PC-3 (cell line): ENCODE measurements around the gene OGFOD3. TPM values are rescaled to one million over a fixed set of nuclear protein-coding genes. Genes with fewer than 3 reads are reported as not detected.
"Not testable (repeated sequence)": the region's sequence is repeated elsewhere in the genome, so short reads cannot be mapped to it uniquely, and the experiment has no call there.

Source experiments
- ATAC-seq: fragments of 200-7000 bp; cut with Tn5 transposase; 2 replicates; pipeline ENCODE4 v1.9.1; 2020; ENCODE audit warnings: mild to moderate bottlenecking, moderate library complexity
- BruUV-seq: library from RNA; stranded (reverse); fragments of 400-500 nt; replicated peaks from 2 replicates; lab custom pipeline; 2021; lab: Mats Ljungman, UMichigan
- CTCF ChIA-PET: fragments of 300-600 bp; sonication (Branson Sonifier 250); formaldehyde crosslinking; loops from one replicate; lab custom pipeline; 2022; ENCODE audit warnings: antibody characterized with exemption; lab: Charles Lee
- POLR2A ChIA-PET: fragments of 300-600 bp; sonication (Branson Sonifier 250); formaldehyde crosslinking; loops from one replicate; lab custom pipeline; 2022; ENCODE audit warnings: antibody characterized with exemption; ENCODE audit not compliant: unreplicated experiment; lab: Charles Lee
- DNase-seq: peaks from one replicate; pipeline ENCODE4 v3.0.0-alpha.2; 2015
- H2AFZ ChIP-seq: fragments of 300-600 bp; sonication (generic); 2 replicates; pipeline ENCODE4 v1.6.0; 2016; ENCODE audit warnings: antibody characterized with exemption, low read length
- H3F3A ChIP-seq: fragments of 300-600 bp; sonication (generic); one replicate; pipeline ENCODE4 v1.6.0; 2017; ENCODE audit warnings: antibody characterized with exemption, low read length, control low read depth, mild to moderate bottlenecking; ENCODE audit not compliant: unreplicated experiment
- H3K27ac ChIP-seq: fragments of 300-600 bp; sonication (generic); 2 replicates; pipeline ENCODE4 v1.5.1; 2016; ENCODE audit warnings: mild to moderate bottlenecking, low read length
- H3K27me3 ChIP-seq: fragments of 300-600 bp; sonication (generic); 2 replicates; pipeline ENCODE4 v1.6.1; 2016; ENCODE audit warnings: low read length, mixed read lengths
- H3K36me3 ChIP-seq: fragments of 300-600 bp; sonication (generic); 2 replicates; pipeline ENCODE4 v1.6.1; 2016; ENCODE audit warnings: low read depth, mixed run types, low read length, mixed read lengths
- H3K4me1 ChIP-seq: fragments of 300-600 bp; sonication (generic); 2 replicates; pipeline ENCODE4 v1.5.1; 2016; ENCODE audit warnings: low read length; ENCODE audit not compliant: insufficient read depth
- H3K4me2 ChIP-seq: fragments of 300-600 bp; sonication (generic); 2 replicates; pipeline ENCODE4 v1.6.0; 2016; ENCODE audit warnings: low read length
- H3K4me3 ChIP-seq: fragments of 300-600 bp; sonication (generic); 2 replicates; pipeline ENCODE4 v1.5.1; 2016; ENCODE audit warnings: mild to moderate bottlenecking, low read length, mixed read lengths
- H3K79me2 ChIP-seq: fragments of 300-600 bp; sonication (generic); 2 replicates; pipeline ENCODE4 v1.6.1; 2017; ENCODE audit warnings: low read length, mixed read lengths
- H3K9ac ChIP-seq: fragments of 300-600 bp; sonication (generic); 2 replicates; pipeline ENCODE4 v1.6.0; 2016; ENCODE audit warnings: mild to moderate bottlenecking, low read length
- H3K9me2 ChIP-seq: fragments of 300-600 bp; sonication (generic); replicated peaks from 2 replicates; pipeline ENCODE4 v1.6.1; 2016; ENCODE audit warnings: mixed run types, low read length, mixed read lengths
- H3K9me3 ChIP-seq: fragments of 300-600 bp; sonication (generic); 2 replicates; pipeline ENCODE4 v1.6.1; 2016; ENCODE audit warnings: low read length, mixed read lengths
- H4K20me1 ChIP-seq: fragments of 300-600 bp; sonication (generic); 2 replicates; pipeline ENCODE4 v1.6.1; 2016; ENCODE audit warnings: low read length, mixed read lengths
- EZH2 ChIP-seq: fragments of 300-600 bp; sonication (generic); IDR thresholded peaks from one replicate; pipeline ENCODE4 v1.6.1; 2017; ENCODE audit warnings: antibody characterized with exemption, mild to moderate bottlenecking, low read length; ENCODE audit not compliant: unreplicated experiment
- EZH2phosphoT487 ChIP-seq: fragments of 300-600 bp; sonication (generic); IDR thresholded peaks from 2 replicates; pipeline ENCODE4 v1.6.1; 2018; ENCODE audit warnings: mild to moderate bottlenecking, antibody characterized with exemption, low read length, borderline replicate concordance
- intact Hi-C: fragments of 100-400 bp; cut with micrococcal nuclease; formaldehyde crosslinking; loops from 2 replicates; pipeline ENCODE4 v1.9.0; 2023
- total RNA-seq: library from RNA; depleted of rRNA; stranded (reverse); fragments of >200 nt; gene quantifications from 2 replicates; pipeline ENCODE4 v1.2.3, GENCODE V29; 2014
- TF ChIP-seq, protein P1 (sequence below): fragments of 300-600 bp; sonication (generic); conservative IDR thresholded peaks from 2 replicates; pipeline ENCODE4 v1.5.1; 2017; ENCODE audit warnings: antibody characterized with exemption, low read depth, mild to moderate bottlenecking, low read length

Gene OGFOD3
- total RNA-seq, 1 experiment from 2014 or later: 56.1 TPM

DNA sequence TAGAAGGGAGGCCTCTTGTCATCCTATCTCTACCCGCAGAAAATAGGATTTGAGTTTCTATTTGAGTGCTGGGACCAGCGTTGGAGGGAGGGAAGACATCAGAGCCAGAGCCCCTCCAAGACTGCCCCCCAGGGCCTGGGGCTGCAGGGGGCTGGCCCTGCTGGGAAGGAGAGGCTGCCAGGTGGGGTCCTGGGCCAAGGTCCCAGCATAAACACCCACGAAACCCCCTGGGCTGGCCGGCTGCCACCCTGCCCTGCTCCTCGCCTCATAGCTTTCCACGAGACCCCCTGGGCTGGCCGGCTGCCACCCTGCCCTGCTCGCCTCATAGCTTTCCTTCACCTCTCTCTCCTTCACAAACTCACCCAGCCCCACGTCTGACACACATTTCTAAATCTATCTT lies 70.0 kb downstream of the OGFOD3 start:
- no peak overlapping the region for H3K27ac ChIP-seq
- CTCF ChIA-PET: no interaction called here
- peaks cover 6% of the 10 kb centered on the region; the same call in 1 of the 2 replicates for H3K4me1 ChIP-seq
- H3K9ac ChIP-seq: no peak overlapping the region
- H3K9me2 ChIP-seq: no peaks in the 10 kb centered on the region
- TF ChIP-seq, protein P1, sequence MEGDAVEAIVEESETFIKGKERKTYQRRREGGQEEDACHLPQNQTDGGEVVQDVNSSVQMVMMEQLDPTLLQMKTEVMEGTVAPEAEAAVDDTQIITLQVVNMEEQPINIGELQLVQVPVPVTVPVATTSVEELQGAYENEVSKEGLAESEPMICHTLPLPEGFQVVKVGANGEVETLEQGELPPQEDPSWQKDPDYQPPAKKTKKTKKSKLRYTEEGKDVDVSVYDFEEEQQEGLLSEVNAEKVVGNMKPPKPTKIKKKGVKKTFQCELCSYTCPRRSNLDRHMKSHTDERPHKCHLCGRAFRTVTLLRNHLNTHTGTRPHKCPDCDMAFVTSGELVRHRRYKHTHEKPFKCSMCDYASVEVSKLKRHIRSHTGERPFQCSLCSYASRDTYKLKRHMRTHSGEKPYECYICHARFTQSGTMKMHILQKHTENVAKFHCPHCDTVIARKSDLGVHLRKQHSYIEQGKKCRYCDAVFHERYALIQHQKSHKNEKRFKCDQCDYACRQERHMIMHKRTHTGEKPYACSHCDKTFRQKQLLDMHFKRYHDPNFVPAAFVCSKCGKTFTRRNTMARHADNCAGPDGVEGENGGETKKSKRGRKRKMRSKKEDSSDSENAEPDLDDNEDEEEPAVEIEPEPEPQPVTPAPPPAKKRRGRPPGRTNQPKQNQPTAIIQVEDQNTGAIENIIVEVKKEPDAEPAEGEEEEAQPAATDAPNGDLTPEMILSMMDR: no peak
- no peak for TF ChIP-seq EZH2
- no peak for TF ChIP-seq EZH2phosphoT487
- H3K4me3 ChIP-seq: no peak overlapping the region
- no peaks in the 10 kb centered on the region for H4K20me1 ChIP-seq
- H2AFZ ChIP-seq: no peak overlapping the region
- H3F3A ChIP-seq: no peaks in the 10 kb centered on the region
- intact Hi-C loops: no loop called here
- no peaks in the 10 kb centered on the region for H3K79me2 ChIP-seq
- no peak overlapping the region for H3K4me2 ChIP-seq
- BruUV-seq: no TSS peak
- POLR2A ChIA-PET: interaction anchor here (0.7 kb wide), 1 partner anchor 429 kb away, joined by 6 read pairs; no protein-coding TSS in a partner anchor
- no peak for DNase-seq
- ATAC-seq: no peak
- no peaks in the 10 kb centered on the region for H3K27me3 ChIP-seq
- H3K36me3 ChIP-seq: no peaks in the 10 kb centered on the region
- H3K9me3 ChIP-seq: no peaks in the 10 kb centered on the region

DNA sequence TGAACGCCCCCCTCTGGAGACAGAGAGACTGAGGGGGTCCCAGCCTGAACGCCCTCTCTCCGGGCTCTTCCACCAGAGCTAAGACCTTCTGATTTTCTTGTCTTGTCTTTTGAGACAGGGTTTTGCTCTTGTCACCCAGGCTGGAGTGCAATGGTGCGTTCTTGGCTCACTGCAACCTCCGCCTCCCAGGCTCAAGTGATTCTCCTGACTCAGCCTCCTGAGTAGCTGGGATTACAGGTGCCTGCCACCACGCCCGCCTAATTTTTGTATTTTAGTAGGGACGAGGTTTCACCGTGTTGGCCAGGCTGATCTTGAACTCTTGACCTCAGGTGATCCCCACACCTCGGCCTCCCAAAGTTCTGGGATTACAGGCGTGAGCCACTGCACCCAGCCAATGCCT lies 70.4 kb downstream of the OGFOD3 start:
- H3K4me3 ChIP-seq, H4K20me1 ChIP-seq, H3K9ac ChIP-seq, H3K9me2 ChIP-seq, H3K27me3 ChIP-seq, H3K4me1 ChIP-seq, H3K9me3 ChIP-seq, CTCF ChIA-PET, intact Hi-C loops, H3K4me2 ChIP-seq, DNase-seq, H3F3A ChIP-seq, H3K27ac ChIP-seq, H3K79me2 ChIP-seq, H3K36me3 ChIP-seq, H2AFZ ChIP-seq, BruUV-seq, ATAC-seq: not testable (repeated sequence)
- POLR2A ChIA-PET: interaction anchor here (0.7 kb wide), 1 partner anchor 430 kb away, joined by 6 read pairs; no protein-coding TSS in a partner anchor

DNA sequence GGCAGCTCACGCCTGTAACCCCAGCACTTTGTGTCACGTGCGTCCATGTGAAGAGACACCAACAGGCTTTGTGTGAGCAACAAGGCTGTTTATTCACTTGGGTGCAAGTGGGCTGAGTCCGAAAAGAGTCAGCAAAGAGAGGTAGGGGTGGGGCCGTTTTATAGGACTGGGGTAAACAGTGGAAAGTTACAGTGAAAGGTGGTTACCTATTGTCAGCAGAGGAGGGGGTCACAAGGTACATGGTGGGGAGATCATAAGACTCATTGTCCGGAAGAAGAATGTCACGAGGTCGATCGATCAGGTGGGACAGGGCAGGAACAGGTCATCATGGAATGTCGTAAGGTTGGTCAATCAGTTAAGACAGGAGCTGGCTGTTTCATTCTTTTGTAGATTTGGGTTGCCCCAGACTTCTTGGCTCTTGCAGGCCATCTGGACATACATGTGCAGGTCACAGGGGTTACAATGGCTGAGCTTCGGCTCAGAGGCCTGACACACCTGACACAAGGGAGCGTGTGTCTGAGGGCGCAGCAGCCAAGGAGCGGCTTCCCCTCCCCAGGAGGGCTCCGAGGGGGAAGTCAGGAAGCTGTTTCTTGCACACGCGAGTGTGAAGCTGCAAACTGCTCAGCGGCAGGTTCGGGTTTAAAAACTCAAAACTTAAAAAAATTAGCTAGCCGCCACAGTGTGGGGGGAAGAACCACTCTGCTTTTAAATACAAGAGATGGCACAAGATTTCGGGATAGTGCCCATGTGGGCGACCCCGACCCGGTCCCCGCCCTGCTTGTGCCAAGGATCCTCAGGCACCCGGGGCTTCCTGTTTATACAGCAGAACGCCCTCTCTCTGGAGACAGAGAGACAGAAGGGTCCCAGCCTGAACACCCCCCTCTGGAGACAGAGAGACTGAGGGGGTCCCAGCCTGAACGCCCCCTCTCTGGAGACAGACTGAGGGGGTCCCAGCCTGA lies 71.8 kb downstream of the OGFOD3 start:
- TF ChIP-seq EZH2: no peak
- Histone ChIP-seq H3K79me2 (no peaks in the 10 kb centered on the region), H3K27me3 (no peaks in the 10 kb centered on the region), H4K20me1 (no peaks in the 10 kb centered on the region), H3K9me3 (no peaks in the 10 kb centered on the region), H3K36me3 (no peaks in the 10 kb centered on the region), H2AFZ (no peak overlapping the region), H3K9ac (no peak overlapping the region), H3K4me2 (no peak overlapping the region), H3K9me2 (no peaks in the 10 kb centered on the region), H3F3A (no peaks in the 10 kb centered on the region), H3K4me1 (peaks cover 6% of the 10 kb centered on the region; the same call in 1 of the 2 replicates), H3K27ac (no peak overlapping the region), H3K4me3 (no peak overlapping the region)
- ATAC-seq: no peak
- POLR2A ChIA-PET: no interaction called here
- no peak for DNase-seq
- CTCF ChIA-PET: no interaction called here
- intact Hi-C loops: no loop called here
- no TSS peak for BruUV-seq
